ENCODE measurements around the gene SIAE. TPM values are rescaled to one million over a fixed set of nuclear protein-coding genes. Genes with fewer than 3 reads are reported as not detected.

SIAE gene
- total and polyA plus RNA-seq, 8 donors = 1.2 to 22.6 (median 10.2) TPM

DNA sequence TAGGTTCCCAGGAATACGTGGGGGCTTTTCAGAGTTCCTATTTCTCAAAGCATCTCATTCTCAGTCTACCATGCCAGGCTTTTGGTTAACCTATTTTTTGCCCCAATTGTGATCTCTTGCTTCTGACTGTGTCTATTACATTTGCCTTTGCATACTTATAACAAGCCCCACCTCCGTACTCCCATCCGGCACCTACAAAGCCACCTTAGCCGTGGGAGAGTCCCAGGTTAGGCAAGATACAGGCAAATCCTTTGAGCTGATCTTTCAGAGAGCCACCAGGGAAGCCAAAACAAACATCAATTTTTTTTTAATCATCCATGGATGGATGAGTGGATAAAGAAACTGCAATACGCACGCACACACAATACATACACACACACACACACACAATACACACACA, 80.9 kb downstream of the SIAE start:
- Histone ChIP-seq H3K9me3 (no peaks in the 10 kb centered on the region), H3K4me1 (no peaks in the 10 kb centered on the region), H3K4me3 (no peak overlapping the region), H3K27me3 (peaks cover 0 to 28% (median 0%) of the 10 kb centered on the region in 3 donors), H3K27ac (no peak overlapping the region), H3K36me3 (no peaks in the 10 kb centered on the region)
- DNase-seq = no peak
- intact Hi-C loops (cut with DNase I; ENCODE audit: low total_unique reads) = no loop called here
- 70 to 83% (median 74%) methylated on average over 6 of the region's 6 CpGs for WGBS, 5 donors
- no peak for TF ChIP-seq POLR2A (IDR thresholded peaks at IDR 0.05)
- TF ChIP-seq POLR2AphosphoS5 (IDR thresholded peaks at IDR 0.05) = no peak
- TF ChIP-seq, protein P1, sequence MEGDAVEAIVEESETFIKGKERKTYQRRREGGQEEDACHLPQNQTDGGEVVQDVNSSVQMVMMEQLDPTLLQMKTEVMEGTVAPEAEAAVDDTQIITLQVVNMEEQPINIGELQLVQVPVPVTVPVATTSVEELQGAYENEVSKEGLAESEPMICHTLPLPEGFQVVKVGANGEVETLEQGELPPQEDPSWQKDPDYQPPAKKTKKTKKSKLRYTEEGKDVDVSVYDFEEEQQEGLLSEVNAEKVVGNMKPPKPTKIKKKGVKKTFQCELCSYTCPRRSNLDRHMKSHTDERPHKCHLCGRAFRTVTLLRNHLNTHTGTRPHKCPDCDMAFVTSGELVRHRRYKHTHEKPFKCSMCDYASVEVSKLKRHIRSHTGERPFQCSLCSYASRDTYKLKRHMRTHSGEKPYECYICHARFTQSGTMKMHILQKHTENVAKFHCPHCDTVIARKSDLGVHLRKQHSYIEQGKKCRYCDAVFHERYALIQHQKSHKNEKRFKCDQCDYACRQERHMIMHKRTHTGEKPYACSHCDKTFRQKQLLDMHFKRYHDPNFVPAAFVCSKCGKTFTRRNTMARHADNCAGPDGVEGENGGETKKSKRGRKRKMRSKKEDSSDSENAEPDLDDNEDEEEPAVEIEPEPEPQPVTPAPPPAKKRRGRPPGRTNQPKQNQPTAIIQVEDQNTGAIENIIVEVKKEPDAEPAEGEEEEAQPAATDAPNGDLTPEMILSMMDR (IDR thresholded peaks at IDR 0.05) = no peak

DNA sequence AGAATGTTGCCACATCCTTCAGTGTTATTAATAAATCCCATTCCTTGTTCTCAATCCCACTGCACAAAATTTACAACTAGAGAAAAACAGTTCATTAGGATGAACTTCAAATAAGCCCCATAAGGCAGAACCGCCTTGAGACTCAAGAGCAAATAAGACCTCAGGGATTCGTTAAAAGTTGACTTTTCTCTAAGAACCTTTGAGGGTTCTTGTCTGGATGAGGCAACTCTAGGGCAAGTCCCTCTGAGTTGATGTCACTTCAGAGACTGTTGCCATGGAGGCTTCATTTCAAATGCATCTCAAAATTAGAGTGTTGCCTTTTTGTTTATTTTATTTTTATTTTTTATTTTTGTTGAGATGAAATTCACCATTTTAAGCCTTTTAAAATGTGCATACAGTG, 82.1 kb downstream of the SIAE start:
- intact Hi-C loops (cut with DNase I; ENCODE audit: low total_unique reads) = no loop called here

DNA sequence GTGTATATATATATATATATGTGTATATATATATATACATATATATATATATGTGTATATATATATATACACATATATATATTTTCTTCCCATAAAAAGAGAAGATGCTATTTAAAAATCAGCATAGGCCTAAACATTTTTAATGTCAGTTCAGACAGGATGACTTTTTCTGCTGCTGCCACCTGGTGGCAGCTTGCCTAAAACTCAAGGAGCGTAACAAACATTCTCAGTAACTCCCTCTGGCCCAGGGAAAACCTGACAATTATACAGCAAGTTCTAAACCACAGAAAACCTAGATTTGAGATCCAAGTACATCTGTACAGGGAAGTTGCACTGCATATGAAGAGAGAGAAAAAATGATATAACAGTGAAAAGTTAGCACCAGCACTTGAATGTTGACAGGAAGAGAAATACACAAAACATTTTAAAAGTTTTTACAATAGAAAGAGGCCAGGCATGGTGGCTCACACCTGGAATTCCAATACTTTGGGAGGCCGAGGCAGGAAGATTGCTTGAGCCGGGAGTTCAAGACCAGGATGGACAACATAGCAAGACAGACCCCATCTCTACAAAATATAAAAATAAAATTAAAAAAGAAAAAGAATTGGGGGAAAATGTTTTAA, 87.2 kb downstream of the SIAE start:
- TF ChIP-seq EP300 (IDR thresholded peaks at IDR 0.05) (no peak), POLR2AphosphoS5 (IDR thresholded peaks at IDR 0.05) (no peak), POLR2A (IDR thresholded peaks at IDR 0.05) (no peak)
- TF ChIP-seq, protein P1 (IDR thresholded peaks at IDR 0.05) = peak in 4 of 7 experiments; percentile 26 to 53 (median 44)
- DNase-seq = peak; percentile 55 to 79
- no peaks in the 10 kb centered on the region for H3K36me3 ChIP-seq
- no peaks in the 10 kb centered on the region for H3K27me3 ChIP-seq
- H3K4me3 ChIP-seq = no peak overlapping the region
- H3K4me1 ChIP-seq = no peaks in the 10 kb centered on the region
- H3K9me3 ChIP-seq = no peaks in the 10 kb centered on the region
- 37 to 54% (median 48%) methylated on average over 3 of the region's 3 CpGs for WGBS, 5 donors
- intact Hi-C loops (cut with DNase I; ENCODE audit: low total_unique reads) = loop anchor here (10.0 kb wide), 1 partner anchor 172 kb away; no protein-coding TSS in a partner anchor
- H3K27ac ChIP-seq = no peak overlapping the region

More for the DNA sequence above, 82.1 kb downstream of the SIAE start:
- TF ChIP-seq EP300 (IDR thresholded peaks at IDR 0.05) (no peak), POLR2A (IDR thresholded peaks at IDR 0.05) (no peak), POLR2AphosphoS5 (IDR thresholded peaks at IDR 0.05) (no peak)
- TF ChIP-seq, protein P1 (IDR thresholded peaks at IDR 0.05) = no peak
- Histone ChIP-seq H3K4me3 (no peak overlapping the region), H3K36me3 (no peaks in the 10 kb centered on the region), H3K27ac (no peak overlapping the region), H3K27me3 (peaks cover 0 to 20% (median 0%) of the 10 kb centered on the region in 3 donors), H3K4me1 (no peaks in the 10 kb centered on the region), H3K9me3 (no peaks in the 10 kb centered on the region)
- WGBS, 5 donors = 68 to 76% (median 72%) methylated on average over 2 of the region's 2 CpGs
- DNase-seq = no peak

DNA sequence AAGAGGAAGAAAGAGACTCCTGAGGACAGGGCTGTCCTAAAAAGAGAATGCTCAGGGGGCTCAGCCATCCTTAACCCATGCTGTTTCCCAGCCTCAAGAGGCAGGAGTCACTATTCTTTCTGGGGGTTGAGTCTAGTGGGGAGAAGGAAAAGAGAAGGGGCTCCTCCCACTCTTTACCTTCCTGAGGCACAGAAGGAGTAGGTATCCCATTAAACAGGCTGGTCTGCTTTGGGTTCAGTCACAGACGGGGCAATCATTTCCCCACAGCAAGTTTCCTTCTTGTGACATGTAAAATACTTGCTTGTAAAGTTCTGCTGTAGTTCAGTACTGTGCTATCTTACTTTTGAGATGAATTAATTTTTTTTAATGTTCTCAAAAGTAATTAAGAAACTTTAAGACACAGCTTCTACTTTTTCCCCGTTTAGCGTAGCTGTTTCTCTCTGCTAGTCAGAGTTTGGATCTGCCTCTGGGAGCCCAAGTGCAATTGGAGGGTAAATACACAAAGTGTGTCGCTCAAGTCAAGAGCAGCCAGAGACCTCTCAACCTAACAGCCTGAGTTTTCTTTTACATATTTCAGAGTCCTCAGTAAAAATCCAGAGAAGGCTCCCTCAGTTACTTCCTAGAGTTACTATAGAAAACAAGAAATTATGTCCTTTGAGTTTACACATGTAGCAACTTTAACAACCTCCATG, 88.7 kb downstream of the SIAE start:
- TF ChIP-seq, protein P1 (IDR thresholded peaks at IDR 0.05) = no peak
- TF ChIP-seq POLR2A (IDR thresholded peaks at IDR 0.05) = no peak
- no peak for TF ChIP-seq POLR2AphosphoS5 (IDR thresholded peaks at IDR 0.05)
- TF ChIP-seq EP300 (IDR thresholded peaks at IDR 0.05) = no peak
- no peaks in the 10 kb centered on the region for H3K36me3 ChIP-seq
- whole genome bisulfite sequencing, 5 donors = 51 to 68% (median 57%) methylated on average over 4 of the region's 4 CpGs
- no peak overlapping the region for H3K4me3 ChIP-seq
- H3K9me3 ChIP-seq = no peaks in the 10 kb centered on the region
- no peak for DNase-seq
- intact Hi-C loops (cut with DNase I; ENCODE audit: low total_unique reads) = loop anchor here (10.0 kb wide), 1 partner anchor 170 kb away; no protein-coding TSS in a partner anchor
- H3K4me1 ChIP-seq = no peaks in the 10 kb centered on the region
- H3K27me3 ChIP-seq = no peaks in the 10 kb centered on the region
- H3K27ac ChIP-seq = no peak overlapping the region

Measured in stomach (tissue), 9 donors.